GM19438 (cell line): ENCODE measurements around the gene DUSP18.
"Not testable (repeated sequence)": the region's sequence is repeated elsewhere in the genome, so short reads cannot be mapped to it uniquely, and the experiment has no call there.

Experiments
- ATAC-seq: cut with Tn5 transposase; IDR thresholded peaks from one replicate; pipeline ENCODE4 v1.9.1; 2021; ENCODE audit warnings: low read depth; ENCODE audit not compliant: unreplicated experiment

The DUSP18 gene

GRCh38 chr22:30679895-30680690 is 12.4 kb upstream of the DUSP18 start:
- ATAC-seq = not testable (repeated sequence)

- ATAC-seq = not testable (repeated sequence)
Measured at GRCh38 chr22:30676565-30676964, 8.9 kb upstream of the DUSP18 start.

- ATAC-seq = no peak
Measured at GRCh38 chr22:30675436-30675835, 7.8 kb upstream of the DUSP18 start.

GRCh38 chr22:30674482-30674881 is 6.8 kb upstream of the DUSP18 start:
- ATAC-seq = no peak

GRCh38 chr22:30673136-30673535 is 5.5 kb upstream of the DUSP18 start:
- no peak for ATAC-seq

- ATAC-seq = no peak
Measured at GRCh38 chr22:30671071-30671470, 3.4 kb upstream of the DUSP18 start.

GRCh38 chr22:30668386-30668710 is 673 bp upstream of the DUSP18 start:
- ATAC-seq = no peak

- ATAC-seq = no peak
Measured at GRCh38 chr22:30667107-30667493, 575 bp downstream of the DUSP18 start.

GRCh38 chr22:30665786-30666185 is 1.9 kb downstream of the DUSP18 start:
- no peak for ATAC-seq

- no peak for ATAC-seq
Measured at GRCh38 chr22:30665266-30665665, 2.4 kb downstream of the DUSP18 start.

GRCh38 chr22:30664798-30665197 is 2.9 kb downstream of the DUSP18 start:
- ATAC-seq = no peak

- ATAC-seq = no peak
Measured at GRCh38 chr22:30662040-30662439, 5.6 kb downstream of the DUSP18 start.

GRCh38 chr22:30655532-30655931 is 12.1 kb downstream of the DUSP18 start:
- no peak for ATAC-seq

GRCh38 chr22:30654361-30654760 is 13.3 kb downstream of the DUSP18 start:
- no peak for ATAC-seq

GRCh38 chr22:30652852-30653251 is 14.8 kb downstream of the DUSP18 start:
- ATAC-seq = no peak

GRCh38 chr22:30650508-30651116 is 17.1 kb downstream of the DUSP18 start:
- ATAC-seq = no peak

GRCh38 chr22:30649430-30650007 is 18.2 kb downstream of the DUSP18 start:
- ATAC-seq = no peak

- no peak for ATAC-seq
Measured at GRCh38 chr22:30648825-30649224, 18.9 kb downstream of the DUSP18 start.

GRCh38 chr22:30647536-30647935 is 20.1 kb downstream of the DUSP18 start:
- no peak for ATAC-seq

- no peak for ATAC-seq
Measured at GRCh38 chr22:30646518-30647160, 21.0 kb downstream of the DUSP18 start.

GRCh38 chr22:30643055-30643875 is 24.4 kb downstream of the DUSP18 start:
- no peak for ATAC-seq
